ENCODE measurements around the gene PIK3R4. TPM values are rescaled to one million over a fixed set of nuclear protein-coding genes. Genes with fewer than 3 reads are reported as not detected.

Gene PIK3R4
- total RNA-seq, 2 donors from 2014 or later = 24.4 to 25.9 TPM

DNA sequence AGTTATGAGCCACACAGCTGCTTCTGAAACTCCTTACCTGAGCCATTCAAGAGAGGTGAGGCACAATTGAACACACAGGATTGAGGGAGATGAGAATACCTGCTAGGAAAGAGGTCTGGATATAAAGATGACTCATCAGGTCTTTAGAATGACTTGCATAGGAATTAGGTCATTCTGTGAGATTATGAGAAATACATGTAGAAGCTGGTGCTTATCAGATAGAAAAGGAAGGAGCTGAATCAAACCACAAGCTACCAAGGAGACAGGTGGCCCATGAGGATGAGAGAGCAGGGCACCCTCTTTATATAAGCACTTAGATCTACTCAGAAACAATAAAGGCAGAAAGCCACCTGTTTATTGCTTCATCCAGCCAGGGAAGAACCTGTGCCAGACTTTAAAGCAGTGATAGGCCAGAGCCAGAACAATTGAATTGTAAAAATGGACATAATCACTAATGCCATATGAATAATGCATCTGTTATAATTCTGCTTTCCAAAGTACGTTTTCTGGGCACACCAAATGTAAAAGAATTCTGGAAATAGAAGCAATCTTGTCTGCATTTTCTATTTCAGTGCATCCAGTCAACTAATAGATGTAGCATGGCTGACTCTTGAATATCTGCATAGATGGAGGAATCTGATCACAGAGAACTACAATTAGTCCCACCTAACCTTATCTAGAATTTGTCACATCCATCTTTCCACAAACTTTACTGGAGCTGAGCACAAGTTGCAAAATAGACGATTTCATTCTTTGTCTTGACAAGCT lies 74.9 kb downstream of the PIK3R4 start:
- peaks cover 10% of the 10 kb centered on the region for H3K36me3 ChIP-seq
- H3K4me1 ChIP-seq = no peaks in the 10 kb centered on the region
- H3K9me3 ChIP-seq = no peaks in the 10 kb centered on the region
- H3K4me3 ChIP-seq = no peak overlapping the region
- TF ChIP-seq, protein P1, sequence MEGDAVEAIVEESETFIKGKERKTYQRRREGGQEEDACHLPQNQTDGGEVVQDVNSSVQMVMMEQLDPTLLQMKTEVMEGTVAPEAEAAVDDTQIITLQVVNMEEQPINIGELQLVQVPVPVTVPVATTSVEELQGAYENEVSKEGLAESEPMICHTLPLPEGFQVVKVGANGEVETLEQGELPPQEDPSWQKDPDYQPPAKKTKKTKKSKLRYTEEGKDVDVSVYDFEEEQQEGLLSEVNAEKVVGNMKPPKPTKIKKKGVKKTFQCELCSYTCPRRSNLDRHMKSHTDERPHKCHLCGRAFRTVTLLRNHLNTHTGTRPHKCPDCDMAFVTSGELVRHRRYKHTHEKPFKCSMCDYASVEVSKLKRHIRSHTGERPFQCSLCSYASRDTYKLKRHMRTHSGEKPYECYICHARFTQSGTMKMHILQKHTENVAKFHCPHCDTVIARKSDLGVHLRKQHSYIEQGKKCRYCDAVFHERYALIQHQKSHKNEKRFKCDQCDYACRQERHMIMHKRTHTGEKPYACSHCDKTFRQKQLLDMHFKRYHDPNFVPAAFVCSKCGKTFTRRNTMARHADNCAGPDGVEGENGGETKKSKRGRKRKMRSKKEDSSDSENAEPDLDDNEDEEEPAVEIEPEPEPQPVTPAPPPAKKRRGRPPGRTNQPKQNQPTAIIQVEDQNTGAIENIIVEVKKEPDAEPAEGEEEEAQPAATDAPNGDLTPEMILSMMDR (IDR thresholded peaks at IDR 0.05) = no peak
- no peak overlapping the region for H3K27ac ChIP-seq
- no peak for DNase-seq (ENCODE audit: low spot score)
- no peaks in the 10 kb centered on the region for H3K27me3 ChIP-seq

DNA sequence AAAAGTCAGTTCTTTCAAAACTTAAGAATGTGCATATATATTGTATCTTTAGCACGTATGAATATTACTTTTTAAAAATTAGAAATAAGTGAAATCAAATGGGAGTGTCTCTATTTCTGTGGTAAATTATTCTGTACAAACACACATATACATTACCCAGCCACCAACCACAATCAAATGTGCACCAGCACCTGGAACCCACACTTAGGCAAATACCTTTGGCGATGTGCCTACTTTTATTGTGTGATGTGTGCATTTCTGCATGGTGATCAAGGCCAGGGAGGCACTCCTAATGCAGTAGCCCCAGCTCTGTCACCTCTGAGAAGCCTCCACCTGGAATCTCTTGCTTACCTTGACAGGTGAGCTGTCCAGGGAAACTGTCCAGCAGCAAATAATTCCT lies 76.9 kb downstream of the PIK3R4 start:
- no peaks in the 10 kb centered on the region for H3K4me1 ChIP-seq
- no peaks in the 10 kb centered on the region for H3K9me3 ChIP-seq
- no peak overlapping the region for H3K4me3 ChIP-seq
- peaks cover 10% of the 10 kb centered on the region for H3K36me3 ChIP-seq
- TF ChIP-seq, protein P1 (IDR thresholded peaks at IDR 0.05) = no peak
- no peaks in the 10 kb centered on the region for H3K27me3 ChIP-seq
- H3K27ac ChIP-seq = no peak overlapping the region
- DNase-seq (ENCODE audit: low spot score) = no peak

DNA sequence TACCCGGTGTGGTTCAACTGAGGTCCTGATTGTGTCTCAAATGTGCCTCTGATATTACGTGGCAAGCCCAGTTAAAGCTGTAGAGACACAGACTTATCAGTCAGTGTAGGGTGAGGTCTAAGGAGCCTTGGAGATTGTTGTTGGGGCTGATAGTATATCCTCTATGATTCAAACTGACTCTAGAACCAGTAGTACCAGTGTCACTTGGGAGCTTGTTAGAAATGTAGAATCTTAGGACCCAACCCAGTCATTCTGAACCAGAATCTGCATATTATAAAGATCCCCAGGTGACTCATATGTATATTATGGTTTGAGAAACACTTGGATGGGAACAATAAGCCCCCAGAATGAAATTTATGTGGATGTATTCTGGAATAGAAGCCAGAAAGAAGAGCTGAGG lies 83.5 kb downstream of the PIK3R4 start:
- Histone ChIP-seq H3K36me3 (no peaks in the 10 kb centered on the region), H3K4me1 (peaks cover 0 to 17% of the 10 kb centered on the region in 2 donors), H3K27me3 (no peaks in the 10 kb centered on the region), H3K9me3 (no peaks in the 10 kb centered on the region), H3K4me3 (no peak overlapping the region), H3K27ac (no peak overlapping the region)
- TF ChIP-seq, protein P1 (IDR thresholded peaks at IDR 0.05) = no peak
- DNase-seq (ENCODE audit: low spot score) = no peak

DNA sequence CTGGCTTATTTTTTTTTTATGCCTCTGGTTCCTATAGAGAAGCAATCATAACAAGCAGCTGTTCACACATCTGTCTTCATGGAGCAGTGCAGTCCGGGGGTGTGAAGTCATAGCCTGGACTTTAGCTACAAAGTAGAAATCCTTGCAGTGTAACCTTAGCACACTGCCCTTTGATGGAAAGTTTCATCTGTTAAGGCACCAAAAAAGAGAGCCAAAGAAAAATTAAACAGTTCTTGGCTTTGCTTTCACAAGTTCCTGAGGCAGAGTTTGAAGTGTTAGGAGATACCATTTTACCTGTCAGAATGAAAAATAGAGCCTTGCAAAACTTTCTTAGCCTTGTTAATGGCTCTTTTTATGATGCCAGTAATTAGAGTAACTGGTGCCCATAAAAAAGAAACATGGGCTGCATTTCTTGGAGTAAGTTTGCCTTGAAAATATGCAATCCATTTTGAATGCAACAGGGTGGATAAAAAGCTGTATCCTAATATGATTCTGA lies 84.1 kb downstream of the PIK3R4 start:
- Histone ChIP-seq H3K27me3 (no peaks in the 10 kb centered on the region), H3K9me3 (no peaks in the 10 kb centered on the region), H3K4me1 (peaks cover 0 to 17% of the 10 kb centered on the region in 2 donors), H3K36me3 (no peaks in the 10 kb centered on the region), H3K4me3 (no peak overlapping the region), H3K27ac (no peak overlapping the region)
- TF ChIP-seq, protein P1 (IDR thresholded peaks at IDR 0.05) = no peak
- no peak for DNase-seq (ENCODE audit: low spot score)

DNA sequence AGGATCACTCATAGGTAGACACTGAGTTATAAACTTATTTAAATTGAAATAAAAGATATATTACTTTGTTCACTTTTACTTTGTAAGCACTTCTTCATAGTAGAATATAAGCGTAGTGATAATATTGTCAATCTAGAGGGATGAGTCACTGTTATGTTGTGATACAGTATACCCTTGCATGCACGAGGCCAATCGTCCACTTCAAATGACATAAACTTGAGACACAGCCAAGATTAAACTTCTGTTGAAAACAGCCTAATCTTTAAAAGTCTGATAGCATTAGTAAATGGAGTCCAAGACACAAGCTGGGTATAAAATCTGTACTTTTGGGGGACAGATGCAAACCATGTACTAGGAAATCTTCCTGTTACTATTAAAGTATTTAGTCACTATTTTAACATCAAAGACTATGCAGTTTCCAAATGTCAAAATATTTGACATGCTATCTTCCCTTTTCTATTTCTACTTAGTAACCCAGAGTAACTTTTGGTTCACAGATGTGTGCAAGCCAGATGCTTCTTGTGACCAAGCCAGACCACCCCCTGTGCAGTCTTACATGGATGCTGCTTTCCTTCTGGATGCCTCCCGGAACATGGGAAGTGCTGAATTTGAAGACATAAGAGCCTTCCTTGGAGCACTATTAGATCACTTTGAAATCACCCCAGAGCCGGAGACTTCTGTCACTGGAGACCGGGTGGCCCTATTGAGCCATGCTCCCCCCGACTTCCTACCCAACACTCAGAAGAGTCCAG lies 85.3 kb downstream of the PIK3R4 start:
- no peak for DNase-seq (ENCODE audit: low spot score)
- H3K36me3 ChIP-seq = no peaks in the 10 kb centered on the region
- no peak overlapping the region for H3K27ac ChIP-seq
- no peaks in the 10 kb centered on the region for H3K27me3 ChIP-seq
- TF ChIP-seq, protein P1 (IDR thresholded peaks at IDR 0.05) = no peak
- H3K9me3 ChIP-seq = no peaks in the 10 kb centered on the region
- no peak overlapping the region for H3K4me3 ChIP-seq
- H3K4me1 ChIP-seq = peaks cover 0 to 17% of the 10 kb centered on the region in 2 donors
